Right lobe of liver (tissue), 6 donors: ENCODE measurements around the gene UCHL3. TPM values are rescaled to one million over a fixed set of nuclear protein-coding genes. Genes with fewer than 3 reads are reported as not detected.

Experiments
- ATAC-seq, 4 donors: fragments of 200-7000 bp; cut with Tn5 transposase; one replicate each; pipeline ENCODE4 v1.9.1; 2020; ENCODE audit warnings: mild to moderate bottlenecking in 4 of 4, moderate library complexity in 4 of 4
- DNase-seq, 3 donors: peaks; one replicate each; pipeline ENCODE4 v3.0.0-alpha.2; 2020
- H3K27ac ChIP-seq, 3 donors: fragments of 200-600 bp; one replicate each; pipeline ENCODE4 v1.8.0; 2022
- H3K27me3 ChIP-seq, 2 donors: fragments of 200-600 bp; one replicate each; pipeline ENCODE4 v1.8.0; 2022
- H3K36me3 ChIP-seq, 4 donors: fragments of 200-600 bp; sonication (generic) in 1 of 4; one replicate each; pipeline versions ENCODE4 v1.5.1 to v1.8.0; 2017 to 2022; ENCODE audit warnings: control low read depth in 1 of 4
- H3K4me1 ChIP-seq, 4 donors: fragments of 200-600 bp; sonication (generic) in 1 of 4; one replicate each; pipeline versions ENCODE4 v1.5.1 to v1.8.0; 2017 to 2022; ENCODE audit warnings: control low read depth in 1 of 4
- H3K4me3 ChIP-seq, 3 donors: fragments of 200-600 bp; one replicate each; pipeline ENCODE4 v1.8.0; 2022
- H3K9me3 ChIP-seq, 4 donors: fragments of 200-600 bp; sonication (generic) in 1 of 4; one replicate each; pipeline versions ENCODE4 v1.5.1 to v1.8.0; 2017 to 2022; ENCODE audit warnings: control low read depth in 1 of 4
- CTCF ChIP-seq, 4 donors: fragments of 200-600 bp in 3 of 4; fragments of 450-650 bp in 1 of 4; IDR thresholded peaks; one replicate each; pipeline versions ENCODE4 v1.5.1 to v1.8.0; 2016 to 2022; ENCODE audit warnings: antibody characterized with exemption in 4 of 4, mild to moderate bottlenecking in 2 of 4
- POLR2A ChIP-seq: fragments of 450-650 bp; IDR thresholded peaks from one replicate; pipeline ENCODE4 v1.6.1; 2017; ENCODE audit warnings: antibody characterized with exemption, mild to moderate bottlenecking
- WGBS: methylation state at CpG from one replicate; pipeline ENCODE4 v1.1.6; 2018; ENCODE audit warnings: low coverage, low lambda C conversion rate; ENCODE audit not compliant: insufficient coverage; ENCODE audit errors: missing lambda C conversion rate; 5-methylcytosine and 5-hydroxymethylcytosine counted together
- intact Hi-C, 2 donors: fragments of 100-400 bp; cut with DNase I; formaldehyde crosslinking; loops; one replicate each; pipeline versions ENCODE4 v1.11.2 to v1.14.1; 2022
- total RNA-seq, 6 experiments: library from RNA; depleted of rRNA in 2 of 6; stranded (reverse); fragments of >200 nt in 2 of 6; fragmentation: NEBNext Ultra II Directional in 3 of 6; extraction: Animal tissue kit (Norgen Biotek cat#: 25700) in 3 of 6; gene quantifications; one replicate each; pipeline versions ENCODE4 v1.1.0 to v1.2.4, GENCODE V29; 2016 to 2023
- donor health status: DM: no; HTN: yes; CAD: no.
- donor health status: DM: no; HTN: no; CAD: no.
- donor health status: DM: no; HTN: no; CAD: no.
- donor health status: DM: no; HTN: yes; CAD: no.
- donor health status: DM: no; HTN: yes; CAD: no.

Gene UCHL3
- total RNA-seq, 6 experiments from 2014 or later = 14.8 to 33.9 (median 21.9) TPM

- no peak for DNase-seq
- Histone ChIP-seq H3K27ac (no peak overlapping the region), H3K4me1 (peaks cover 0 to 9% (median 0%) of the 10 kb centered on the region in 4 donors), H3K4me3 (no peak overlapping the region), H3K9me3 (no peaks in the 10 kb centered on the region), H3K27me3 (peaks cover 0 to 6% of the 10 kb centered on the region in 2 donors), H3K36me3 (no peaks in the 10 kb centered on the region)
- ATAC-seq = no peak
- TF ChIP-seq CTCF (IDR thresholded peaks at IDR 0.05) (no peak), POLR2A (no peak)
- 23% methylated on average over 2 of the region's 2 CpGs for WGBS
- intact Hi-C loops = no loop called here
Measured at GRCh38 chr13:75633285-75633684, 83.7 kb downstream of the UCHL3 start.

- ATAC-seq (peak; percentile 6 to 13 (median 11)), DNase-seq (peak in 1 of 3 donors; percentile 25)
- H3K4me3 ChIP-seq = peak overlapping the region; percentile 51 to 61 (median 58)
- no peak overlapping the region for H3K27ac ChIP-seq
- TF ChIP-seq CTCF (IDR thresholded peaks at IDR 0.05) = no peak
- no peak for TF ChIP-seq POLR2A
- no peaks in the 10 kb centered on the region for H3K9me3 ChIP-seq
- no peaks in the 10 kb centered on the region for H3K36me3 ChIP-seq
- intact Hi-C loops = no loop called here
- H3K27me3 ChIP-seq = peaks cover 0 to 6% of the 10 kb centered on the region in 2 donors
- 20% methylated on average over 14 of the region's 49 CpGs for WGBS
- H3K4me1 ChIP-seq = peaks cover 0 to 9% (median 0%) of the 10 kb centered on the region in 4 donors
Measured at GRCh38 chr13:75635101-75635827, 85.7 kb downstream of the UCHL3 start.

- intact Hi-C loops = no loop called here
- no peaks in the 10 kb centered on the region for H3K36me3 ChIP-seq
- H3K27me3 ChIP-seq = peaks cover 0 to 6% of the 10 kb centered on the region in 2 donors
- H3K27ac ChIP-seq = no peak within 1 kb of the TSS
- no peaks in the 10 kb centered on the region for H3K9me3 ChIP-seq
- ATAC-seq (peak; percentile 74 to 80 (median 76)), DNase-seq (peak; percentile 53 to 61 (median 61))
- H3K4me3 ChIP-seq = peak within 1 kb of the TSS; percentile 51 to 61 (median 58)
- TF ChIP-seq POLR2A (no peak), CTCF (IDR thresholded peaks at IDR 0.05) (no peak)
- peaks cover 0 to 9% (median 0%) of the 10 kb centered on the region in 4 donors for H3K4me1 ChIP-seq
- WGBS = 0% methylated on average over 4 of the region's 76 CpGs
Measured at GRCh38 chr13:75635828-75636435, 86.3 kb downstream of the UCHL3 start, which contains the start of gene LMO7. LMO7 (plus strand) TSS chr13:75636330; CDS start chr13:75636658, 328 bp downstream.

GRCh38 chr13:75636436-75637180 is 87.0 kb downstream of the UCHL3 start:
- Histone ChIP-seq H3K27me3 (peaks cover 0 to 6% of the 10 kb centered on the region in 2 donors), H3K9me3 (no peaks in the 10 kb centered on the region), H3K4me1 (peaks cover 0 to 9% (median 0%) of the 10 kb centered on the region in 4 donors), H3K27ac (no peak overlapping the region), H3K4me3 (peak overlapping the region; percentile 51 to 61 (median 58)), H3K36me3 (no peaks in the 10 kb centered on the region)
- DNase-seq = peak in 1 of 3 donors; percentile 24
- WGBS = 10% methylated on average over 2 of the region's 58 CpGs
- peak; percentile 47 to 55 (median 52) for ATAC-seq
- intact Hi-C loops = no loop called here
- no peak for TF ChIP-seq POLR2A
- TF ChIP-seq CTCF (IDR thresholded peaks at IDR 0.05) = no peak
